Esophagus squamous epithelium (tissue), 4 donors: Measurements from ENCODE around the gene MPO.

ENCODE experiments used
- CTCF ChIP-seq, 6 experiments: fragments of 450-650 bp in 4 of 6; fragments of 200-600 bp in 2 of 6; sonication (generic) in 2 of 6; IDR thresholded peaks; one replicate each; pipeline ENCODE4 v1.5.1; 2016 to 2019; ENCODE audit warnings: antibody characterized with exemption in 6 of 6, mild to moderate bottlenecking in 4 of 6, moderate library complexity in 4 of 6
- POLR2A ChIP-seq, 4 donors: fragments of 450-650 bp; IDR thresholded peaks; one replicate each; pipeline ENCODE4 v1.6.1; 2017; ENCODE audit warnings: antibody characterized with exemption in 4 of 4, mild to moderate bottlenecking in 4 of 4, moderate library complexity in 3 of 4

GRCh38 chr17:58315750-58316149, 35.0 kb upstream of the MPO start:
- TF ChIP-seq CTCF (IDR thresholded peaks at IDR 0.05): no peak
- TF ChIP-seq POLR2A (IDR thresholded peaks at IDR 0.05): no peak
